Measurements from ENCODE around the gene BRSK2. TPM values are rescaled to one million over a fixed set of nuclear protein-coding genes. Genes with fewer than 3 reads are reported as not detected.

Gene BRSK2
- total and polyA plus RNA-seq, 4 experiments from 2014 or later: 0.18 to 0.47 (median 0.32) TPM

GRCh38 chr11:1367721-1368120, 22.0 kb upstream of the BRSK2 start:
- no peak overlapping the region for H3K27ac Mint-ChIP-seq
- ChIA-PET POLR2A (ENCODE audit: partially characterized antibody) (no interaction called here), CTCF (ENCODE audit: partially characterized antibody) (no interaction called here)
- Histone ChIP-seq H3K4me3 (ENCODE audit: low read length in 2 of 2) (no peak overlapping the region), H3K4me1 (ENCODE audit: insufficient read depth, low read length) (no peaks in the 10 kb centered on the region), H3K27me3 (ENCODE audit: insufficient read depth, low read length) (no peaks in the 10 kb centered on the region), H3K27ac (ENCODE audit: low read depth, low read length) (no peak overlapping the region), H3K9me3 (ENCODE audit: control insufficient read depth in 1 of 2, low read length in 2 of 2) (peaks cover 0 to 3% of the 10 kb centered on the region in 2 donors), H3K36me3 (ENCODE audit: insufficient read depth, low read length) (no peaks in the 10 kb centered on the region)
- H3K36me3 Mint-ChIP-seq: no peaks in the 10 kb centered on the region
- intact Hi-C loops (cut with micrococcal nuclease): no loop called here
- no peak for DNase-seq
- peaks cover 0 to 18% (median 9%) of the 10 kb centered on the region in 8 donors for H3K9me3 Mint-ChIP-seq
- H3K27me3 Mint-ChIP-seq: peaks cover 2 to 5% of the 10 kb centered on the region in 2 donors
- H3K4me3 Mint-ChIP-seq: no peak overlapping the region
- no peaks in the 10 kb centered on the region for H3K4me1 Mint-ChIP-seq

DNA sequence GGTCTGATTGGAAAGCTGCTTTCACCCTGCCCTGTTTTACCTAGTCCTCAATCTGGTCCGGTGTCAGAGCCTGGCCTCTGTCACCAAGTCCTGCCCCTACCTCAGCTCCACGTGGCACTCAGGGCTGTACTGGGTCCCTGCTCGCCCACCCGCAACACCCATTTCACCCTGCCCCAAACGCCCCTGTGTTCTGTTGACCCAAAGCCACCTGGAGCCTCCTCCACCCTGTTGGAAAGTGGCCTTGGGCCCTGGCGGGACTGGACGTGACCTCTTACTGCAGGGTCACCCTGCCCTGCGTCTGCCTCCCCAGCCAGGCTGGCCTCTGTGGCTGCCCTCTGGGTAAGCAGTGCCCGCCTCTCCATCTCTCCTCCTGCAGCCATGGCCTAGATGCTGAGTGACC, 21.5 kb upstream of the BRSK2 start:
- DNase-seq: no peak
- H3K4me1 ChIP-seq (ENCODE audit: insufficient read depth, low read length): no peaks in the 10 kb centered on the region
- H3K36me3 Mint-ChIP-seq: no peaks in the 10 kb centered on the region
- no peak overlapping the region for H3K27ac ChIP-seq (ENCODE audit: low read depth, low read length)
- no peaks in the 10 kb centered on the region for H3K27me3 ChIP-seq (ENCODE audit: insufficient read depth, low read length)
- CTCF ChIA-PET (ENCODE audit: partially characterized antibody): no interaction called here
- peaks cover 2 to 5% of the 10 kb centered on the region in 2 donors for H3K27me3 Mint-ChIP-seq
- no peak overlapping the region for H3K4me3 ChIP-seq (ENCODE audit: low read length in 2 of 2)
- peaks cover 0 to 3% of the 10 kb centered on the region in 2 donors for H3K9me3 ChIP-seq (ENCODE audit: control insufficient read depth in 1 of 2, low read length in 2 of 2)
- H3K9me3 Mint-ChIP-seq: peaks cover 0 to 18% (median 9%) of the 10 kb centered on the region in 8 donors
- H3K27ac Mint-ChIP-seq: no peak overlapping the region
- H3K4me1 Mint-ChIP-seq: no peaks in the 10 kb centered on the region
- H3K36me3 ChIP-seq (ENCODE audit: insufficient read depth, low read length): no peaks in the 10 kb centered on the region
- POLR2A ChIA-PET (ENCODE audit: partially characterized antibody): no interaction called here
- intact Hi-C loops (cut with micrococcal nuclease): no loop called here
- H3K4me3 Mint-ChIP-seq: no peak overlapping the region

DNA sequence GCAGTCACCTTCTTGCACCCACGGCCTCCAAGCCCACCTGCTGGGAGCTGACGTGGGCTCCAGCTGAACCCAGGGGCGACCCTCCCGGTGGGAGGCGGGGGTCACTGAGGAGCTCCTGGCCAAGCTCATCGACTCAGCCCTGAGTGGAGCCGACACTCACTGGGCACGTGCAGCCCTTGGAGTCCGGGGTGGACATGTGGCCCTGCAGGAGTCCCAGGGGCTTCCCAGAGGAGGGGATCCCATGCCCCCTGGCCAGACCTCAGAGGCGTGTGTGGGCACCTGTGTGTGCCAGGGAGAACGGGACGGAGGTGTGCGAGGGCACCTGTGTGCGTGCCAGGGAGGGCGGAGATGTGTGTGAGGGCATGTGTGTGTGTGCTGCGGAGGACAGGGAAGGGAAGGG, 20.8 kb upstream of the BRSK2 start:
- Histone ChIP-seq H3K9me3 (ENCODE audit: control insufficient read depth in 1 of 2, low read length in 2 of 2) (peaks cover 0 to 3% of the 10 kb centered on the region in 2 donors), H3K4me1 (ENCODE audit: insufficient read depth, low read length) (no peaks in the 10 kb centered on the region), H3K27me3 (ENCODE audit: insufficient read depth, low read length) (no peaks in the 10 kb centered on the region), H3K4me3 (ENCODE audit: low read length in 2 of 2) (no peak overlapping the region), H3K36me3 (ENCODE audit: insufficient read depth, low read length) (no peaks in the 10 kb centered on the region), H3K27ac (ENCODE audit: low read depth, low read length) (no peak overlapping the region)
- ChIA-PET CTCF (ENCODE audit: partially characterized antibody) (no interaction called here), POLR2A (ENCODE audit: partially characterized antibody) (no interaction called here)
- no peak overlapping the region for H3K4me3 Mint-ChIP-seq
- H3K27ac Mint-ChIP-seq: no peak overlapping the region
- H3K27me3 Mint-ChIP-seq: peaks cover 2% of the 10 kb centered on the region in 2 donors
- peaks cover 0 to 18% (median 9%) of the 10 kb centered on the region in 8 donors for H3K9me3 Mint-ChIP-seq
- H3K4me1 Mint-ChIP-seq: no peaks in the 10 kb centered on the region
- intact Hi-C loops (cut with micrococcal nuclease): no loop called here
- no peak for DNase-seq
- no peaks in the 10 kb centered on the region for H3K36me3 Mint-ChIP-seq

- Histone ChIP-seq H3K36me3 (ENCODE audit: insufficient read depth, low read length) (no peaks in the 10 kb centered on the region), H3K27ac (ENCODE audit: low read depth, low read length) (no peak overlapping the region), H3K4me1 (ENCODE audit: insufficient read depth, low read length) (no peaks in the 10 kb centered on the region), H3K4me3 (ENCODE audit: low read length in 2 of 2) (no peak overlapping the region), H3K9me3 (ENCODE audit: control insufficient read depth in 1 of 2, low read length in 2 of 2) (peaks cover 0 to 3% of the 10 kb centered on the region in 2 donors), H3K27me3 (ENCODE audit: insufficient read depth, low read length) (no peaks in the 10 kb centered on the region)
- Mint-ChIP-seq H3K36me3 (no peaks in the 10 kb centered on the region), H3K9me3 (peaks cover 0 to 18% (median 9%) of the 10 kb centered on the region in 8 donors), H3K27ac (no peak overlapping the region), H3K4me1 (no peaks in the 10 kb centered on the region), H3K4me3 (no peak overlapping the region), H3K27me3 (peaks cover 2% of the 10 kb centered on the region in 2 donors)
- no peak for DNase-seq
- ChIA-PET CTCF (ENCODE audit: partially characterized antibody) (no interaction called here), POLR2A (ENCODE audit: partially characterized antibody) (no interaction called here)
- intact Hi-C loops (cut with micrococcal nuclease): no loop called here
These were observed 20.2 kb upstream of the BRSK2 start for GRCh38 chr11:1369371-1370005.

- ChIA-PET CTCF (ENCODE audit: partially characterized antibody) (no interaction called here), POLR2A (ENCODE audit: partially characterized antibody) (no interaction called here)
- Mint-ChIP-seq H3K27me3 (peaks cover under 1 to 2% of the 10 kb centered on the region in 2 donors), H3K9me3 (peaks cover 0 to 14% (median 9%) of the 10 kb centered on the region in 8 donors), H3K36me3 (no peaks in the 10 kb centered on the region), H3K4me3 (no peak overlapping the region), H3K27ac (no peak overlapping the region), H3K4me1 (no peaks in the 10 kb centered on the region)
- DNase-seq: no peak
- Histone ChIP-seq H3K36me3 (ENCODE audit: insufficient read depth, low read length) (no peaks in the 10 kb centered on the region), H3K4me1 (ENCODE audit: insufficient read depth, low read length) (no peaks in the 10 kb centered on the region), H3K9me3 (ENCODE audit: control insufficient read depth in 1 of 2, low read length in 2 of 2) (peaks cover 0 to 3% of the 10 kb centered on the region in 2 donors), H3K4me3 (ENCODE audit: low read length in 2 of 2) (no peak overlapping the region), H3K27me3 (ENCODE audit: insufficient read depth, low read length) (no peaks in the 10 kb centered on the region), H3K27ac (ENCODE audit: low read depth, low read length) (no peak overlapping the region)
- intact Hi-C loops (cut with micrococcal nuclease): no loop called here
These were observed 19.3 kb upstream of the BRSK2 start for GRCh38 chr11:1370186-1371025.

GRCh38 chr11:1371026-1371325, 18.8 kb upstream of the BRSK2 start:
- H3K27me3 ChIP-seq (ENCODE audit: insufficient read depth, low read length): no peaks in the 10 kb centered on the region
- Mint-ChIP-seq H3K27ac (no peak overlapping the region), H3K4me3 (no peak overlapping the region), H3K27me3 (peaks cover 0 to 2% of the 10 kb centered on the region in 2 donors), H3K9me3 (peaks cover 0 to 14% (median 9%) of the 10 kb centered on the region in 8 donors), H3K36me3 (no peaks in the 10 kb centered on the region), H3K4me1 (no peaks in the 10 kb centered on the region)
- ChIA-PET POLR2A (ENCODE audit: partially characterized antibody) (no interaction called here), CTCF (ENCODE audit: partially characterized antibody) (no interaction called here)
- no peak for DNase-seq
- no peak overlapping the region for H3K4me3 ChIP-seq (ENCODE audit: low read length in 2 of 2)
- H3K4me1 ChIP-seq (ENCODE audit: insufficient read depth, low read length): no peaks in the 10 kb centered on the region
- H3K36me3 ChIP-seq (ENCODE audit: insufficient read depth, low read length): no peaks in the 10 kb centered on the region
- intact Hi-C loops (cut with micrococcal nuclease): no loop called here
- H3K27ac ChIP-seq (ENCODE audit: low read depth, low read length): no peak overlapping the region
- H3K9me3 ChIP-seq (ENCODE audit: control insufficient read depth in 1 of 2, low read length in 2 of 2): peaks cover 0 to 1% of the 10 kb centered on the region in 2 donors

GRCh38 chr11:1371377-1371776, 18.4 kb upstream of the BRSK2 start:
- H3K4me1 Mint-ChIP-seq: no peaks in the 10 kb centered on the region
- H3K27me3 Mint-ChIP-seq: peaks cover 0 to 2% of the 10 kb centered on the region in 2 donors
- POLR2A ChIA-PET (ENCODE audit: partially characterized antibody): no interaction called here

More at GRCh38 chr11:1371377-1371776, 18.4 kb upstream of the BRSK2 start:
- CTCF ChIA-PET (ENCODE audit: partially characterized antibody): no interaction called here
- H3K27ac Mint-ChIP-seq: no peak overlapping the region
- H3K27ac ChIP-seq (ENCODE audit: low read depth, low read length): no peak overlapping the region
- H3K9me3 ChIP-seq (ENCODE audit: control insufficient read depth in 1 of 2, low read length in 2 of 2): no peaks in the 10 kb centered on the region
- no peak overlapping the region for H3K4me3 Mint-ChIP-seq
- intact Hi-C loops (cut with micrococcal nuclease): no loop called here
- no peak overlapping the region for H3K4me3 ChIP-seq (ENCODE audit: low read length in 2 of 2)
- H3K36me3 Mint-ChIP-seq: no peaks in the 10 kb centered on the region
- no peaks in the 10 kb centered on the region for H3K36me3 ChIP-seq (ENCODE audit: insufficient read depth, low read length)
- H3K27me3 ChIP-seq (ENCODE audit: insufficient read depth, low read length): no peaks in the 10 kb centered on the region
- no peaks in the 10 kb centered on the region for H3K4me1 ChIP-seq (ENCODE audit: insufficient read depth, low read length)
- no peak for DNase-seq
- H3K9me3 Mint-ChIP-seq: peaks cover 0 to 11% (median 7%) of the 10 kb centered on the region in 8 donors
